Measurements from ENCODE around the gene TBC1D8.

DNA sequence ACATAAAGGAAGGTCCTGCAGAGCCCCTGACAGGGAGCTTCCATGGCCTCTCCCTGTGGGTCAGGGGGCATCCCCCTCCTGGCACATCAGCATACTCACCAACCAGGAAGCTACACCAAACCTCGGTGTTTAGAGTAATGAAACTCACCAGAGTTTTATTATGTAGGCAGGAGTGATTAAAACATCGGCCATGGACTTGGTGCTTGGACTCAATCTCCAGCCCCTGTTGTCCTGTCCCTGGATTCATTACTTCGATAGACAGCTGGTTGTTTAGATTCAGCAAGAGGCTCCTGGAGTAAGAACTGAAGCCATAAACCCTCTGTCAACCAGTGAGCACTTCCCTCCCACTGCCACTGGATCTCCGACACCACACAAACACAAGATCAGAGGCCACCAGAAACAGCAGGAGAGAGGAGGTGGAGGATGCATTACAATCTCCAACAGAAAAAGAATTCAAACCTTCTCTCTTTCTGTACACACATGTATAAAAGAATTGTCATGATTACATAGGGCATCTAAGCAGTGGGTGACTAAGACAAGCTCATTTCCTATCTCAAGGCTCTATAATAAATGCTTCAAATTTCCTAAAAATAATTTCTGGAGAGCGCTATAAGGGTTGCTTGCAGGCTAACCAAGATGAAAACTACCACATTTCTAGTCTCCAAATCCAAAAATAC is 27.2 kb downstream of the TBC1D8 start:
- TF ChIP-seq, protein P1, sequence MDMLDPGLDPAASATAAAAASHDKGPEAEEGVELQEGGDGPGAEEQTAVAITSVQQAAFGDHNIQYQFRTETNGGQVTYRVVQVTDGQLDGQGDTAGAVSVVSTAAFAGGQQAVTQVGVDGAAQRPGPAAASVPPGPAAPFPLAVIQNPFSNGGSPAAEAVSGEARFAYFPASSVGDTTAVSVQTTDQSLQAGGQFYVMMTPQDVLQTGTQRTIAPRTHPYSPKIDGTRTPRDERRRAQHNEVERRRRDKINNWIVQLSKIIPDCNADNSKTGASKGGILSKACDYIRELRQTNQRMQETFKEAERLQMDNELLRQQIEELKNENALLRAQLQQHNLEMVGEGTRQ (CRISPR knock-in tag; IDR thresholded peaks at IDR 0.05) = no peak
- TF ChIP-seq, protein P2, sequence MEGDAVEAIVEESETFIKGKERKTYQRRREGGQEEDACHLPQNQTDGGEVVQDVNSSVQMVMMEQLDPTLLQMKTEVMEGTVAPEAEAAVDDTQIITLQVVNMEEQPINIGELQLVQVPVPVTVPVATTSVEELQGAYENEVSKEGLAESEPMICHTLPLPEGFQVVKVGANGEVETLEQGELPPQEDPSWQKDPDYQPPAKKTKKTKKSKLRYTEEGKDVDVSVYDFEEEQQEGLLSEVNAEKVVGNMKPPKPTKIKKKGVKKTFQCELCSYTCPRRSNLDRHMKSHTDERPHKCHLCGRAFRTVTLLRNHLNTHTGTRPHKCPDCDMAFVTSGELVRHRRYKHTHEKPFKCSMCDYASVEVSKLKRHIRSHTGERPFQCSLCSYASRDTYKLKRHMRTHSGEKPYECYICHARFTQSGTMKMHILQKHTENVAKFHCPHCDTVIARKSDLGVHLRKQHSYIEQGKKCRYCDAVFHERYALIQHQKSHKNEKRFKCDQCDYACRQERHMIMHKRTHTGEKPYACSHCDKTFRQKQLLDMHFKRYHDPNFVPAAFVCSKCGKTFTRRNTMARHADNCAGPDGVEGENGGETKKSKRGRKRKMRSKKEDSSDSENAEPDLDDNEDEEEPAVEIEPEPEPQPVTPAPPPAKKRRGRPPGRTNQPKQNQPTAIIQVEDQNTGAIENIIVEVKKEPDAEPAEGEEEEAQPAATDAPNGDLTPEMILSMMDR (IDR thresholded peaks at IDR 0.05) = no peak
- TF ChIP-seq MXD4 (CRISPR knock-in tag; IDR thresholded peaks at IDR 0.05; ENCODE audit: borderline replicate concordance) (no peak), ZNF121 (CRISPR knock-in tag; IDR thresholded peaks at IDR 0.05) (no peak), OVOL2 (CRISPR knock-in tag; IDR thresholded peaks at IDR 0.05; ENCODE audit: borderline replicate concordance) (no peak), RELA (CRISPR knock-in tag; IDR thresholded peaks at IDR 0.05; ENCODE audit: borderline replicate concordance) (no peak)
- TF ChIP-seq, protein P3, sequence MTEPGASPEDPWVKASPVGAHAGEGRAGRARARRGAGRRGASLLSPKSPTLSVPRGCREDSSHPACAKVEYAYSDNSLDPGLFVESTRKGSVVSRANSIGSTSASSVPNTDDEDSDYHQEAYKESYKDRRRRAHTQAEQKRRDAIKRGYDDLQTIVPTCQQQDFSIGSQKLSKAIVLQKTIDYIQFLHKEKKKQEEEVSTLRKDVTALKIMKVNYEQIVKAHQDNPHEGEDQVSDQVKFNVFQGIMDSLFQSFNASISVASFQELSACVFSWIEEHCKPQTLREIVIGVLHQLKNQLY (CRISPR knock-in tag; IDR thresholded peaks at IDR 0.05) = no peak
